IPS DF 4.7 (cell line): ENCODE measurements around the gene EFR3B.

Source experiments
- DNase-seq: peaks from one replicate; pipeline ENCODE4 v3.0.0-alpha.2; 2013; ENCODE audit warnings: low spot score; ENCODE audit errors: extremely low read depth

The EFR3B gene

DNA sequence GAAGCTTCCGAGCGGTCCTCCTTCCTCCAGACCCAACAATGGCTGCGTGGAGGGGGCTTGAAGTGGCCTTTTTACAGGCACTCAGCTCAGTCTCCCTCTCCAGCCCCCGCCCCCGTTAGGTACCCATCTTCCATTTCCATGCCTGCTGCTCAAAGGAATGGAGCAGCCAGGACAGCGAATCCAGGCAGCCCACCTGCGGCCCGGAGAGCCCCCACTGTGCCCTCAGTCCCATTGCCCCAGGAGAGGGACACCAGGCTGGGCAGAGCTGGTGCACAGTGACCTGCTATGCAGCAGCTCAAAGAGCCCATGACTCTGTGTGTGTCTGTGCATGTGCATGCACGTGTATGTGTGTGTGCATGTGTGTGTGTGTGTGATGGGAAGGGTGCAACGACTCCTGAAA is 137.1 kb downstream of the EFR3B start:
- no peak for DNase-seq

- DNase-seq = no peak
Observed at GRCh38 chr2:25184254-25184653, 142.4 kb downstream of the EFR3B start.

DNA sequence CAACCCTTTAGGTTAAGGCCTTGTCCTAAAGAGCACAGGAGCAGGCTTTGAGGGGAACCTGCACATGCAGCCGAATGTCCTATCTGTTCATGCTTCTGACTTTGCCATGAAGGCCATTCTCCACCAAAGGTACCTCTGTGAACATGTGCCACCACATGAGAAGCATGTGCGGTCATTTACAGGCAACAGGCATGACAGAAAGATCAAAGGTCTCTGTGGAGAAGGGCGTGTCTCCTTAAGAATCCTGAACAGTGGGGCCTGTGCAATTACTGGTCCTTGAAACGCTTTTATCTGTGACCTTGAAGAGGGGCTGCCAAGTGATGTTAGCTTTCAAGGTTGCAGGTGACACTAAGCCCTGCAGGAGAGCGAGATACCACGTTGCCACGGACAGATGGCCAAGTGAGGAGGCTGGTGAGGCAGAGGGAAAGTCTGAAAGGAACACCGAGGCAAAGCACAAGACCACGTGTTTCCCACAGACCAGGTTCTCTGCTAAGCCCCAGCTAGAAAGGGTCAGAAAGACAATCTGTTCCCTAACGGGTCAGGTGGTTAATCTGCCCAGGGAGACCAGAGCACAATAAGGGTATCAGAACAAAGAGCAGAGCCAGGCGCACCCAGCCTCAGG is 146.0 kb downstream of the EFR3B start:
- DNase-seq = no peak

- DNase-seq = no peak
Observed at GRCh38 chr2:25188405-25188804, 146.5 kb downstream of the EFR3B start.

GRCh38 chr2:25190536-25190935 is 148.7 kb downstream of the EFR3B start:
- DNase-seq = no peak

GRCh38 chr2:25194576-25195122 is 152.8 kb downstream of the EFR3B start:
- no peak for DNase-seq

DNA sequence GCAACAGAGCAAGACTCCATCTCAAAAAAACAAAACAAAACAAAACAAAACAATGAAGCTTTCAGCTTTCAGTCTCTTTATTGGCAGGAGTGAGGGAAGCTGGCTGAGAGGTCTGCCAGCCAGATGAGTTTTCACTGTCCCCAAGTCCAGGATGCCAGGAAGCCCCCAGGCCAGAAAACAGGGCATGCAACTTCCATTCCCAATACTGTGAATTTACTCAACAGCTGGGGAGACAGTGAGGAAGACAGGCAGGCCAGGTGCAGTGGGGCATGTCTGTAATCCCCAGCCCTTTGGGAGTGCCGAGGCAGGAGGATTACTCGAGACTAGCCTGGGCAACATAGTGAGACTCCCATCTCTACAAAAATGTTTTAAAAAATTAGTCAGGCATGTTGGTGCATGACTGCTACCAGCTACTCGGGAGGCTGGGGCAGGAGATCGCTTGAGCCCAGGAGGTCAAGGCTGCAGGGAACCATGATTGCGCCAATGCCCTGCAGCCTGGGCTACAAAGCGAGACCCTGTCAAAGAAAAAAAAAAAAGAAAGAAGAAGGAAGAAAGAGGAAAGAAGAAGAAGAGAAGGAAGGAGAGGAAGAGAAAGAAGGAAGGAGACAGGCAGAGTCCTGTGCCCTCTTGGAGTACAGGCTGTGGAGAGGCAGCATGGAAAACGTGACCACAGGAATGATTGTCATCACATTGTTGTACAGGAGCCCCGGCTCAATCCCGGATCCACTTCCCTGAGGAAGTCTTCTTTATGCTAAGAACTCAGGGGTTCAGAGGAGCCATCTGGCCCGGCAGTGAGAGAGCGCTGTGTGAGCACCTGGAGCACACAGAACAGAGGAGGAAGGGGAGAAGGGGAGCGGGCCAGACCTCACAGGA is 155.7 kb downstream of the EFR3B start:
- DNase-seq = no peak

GRCh38 chr2:25198209-25198525 is 156.3 kb downstream of the EFR3B start:
- no peak for DNase-seq

DNA sequence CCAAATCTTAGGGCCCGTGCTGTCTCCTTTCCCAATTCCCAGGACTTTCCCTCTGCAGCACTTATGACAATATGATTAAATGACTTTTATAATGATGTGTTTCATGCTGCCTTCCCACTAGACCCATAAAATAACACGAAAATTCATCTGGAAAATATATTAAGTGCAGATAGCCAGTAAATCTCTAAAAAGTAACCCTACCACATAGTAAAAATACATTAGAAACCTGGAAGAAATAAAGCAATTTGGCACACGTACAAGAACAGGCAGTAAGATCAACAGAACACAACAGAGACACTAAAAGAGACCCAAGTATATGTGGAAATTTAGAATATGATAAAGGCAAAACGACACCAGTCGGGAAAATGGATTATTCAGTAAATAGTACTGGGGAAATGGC is 156.7 kb downstream of the EFR3B start:
- DNase-seq = no peak

DNA sequence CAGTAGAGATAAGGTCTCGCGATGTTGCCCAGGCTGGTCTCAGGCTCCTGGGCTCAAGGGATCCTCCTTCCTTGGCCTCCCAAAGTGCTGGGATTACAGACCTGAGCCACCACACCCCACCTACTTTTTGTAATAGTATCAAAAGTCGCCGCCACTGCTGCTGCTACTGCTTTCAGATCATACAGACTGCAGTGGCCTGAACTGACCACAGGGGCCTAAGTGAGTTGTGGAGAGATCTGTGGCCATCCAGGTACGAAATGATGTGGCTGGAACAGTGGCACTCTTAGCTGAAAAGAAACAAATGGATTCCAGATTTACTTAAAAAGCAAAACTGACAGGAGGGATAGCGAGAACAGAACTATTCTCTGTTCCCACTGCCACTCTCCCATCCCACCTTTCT is 159.4 kb downstream of the EFR3B start:
- DNase-seq = no peak

DNA sequence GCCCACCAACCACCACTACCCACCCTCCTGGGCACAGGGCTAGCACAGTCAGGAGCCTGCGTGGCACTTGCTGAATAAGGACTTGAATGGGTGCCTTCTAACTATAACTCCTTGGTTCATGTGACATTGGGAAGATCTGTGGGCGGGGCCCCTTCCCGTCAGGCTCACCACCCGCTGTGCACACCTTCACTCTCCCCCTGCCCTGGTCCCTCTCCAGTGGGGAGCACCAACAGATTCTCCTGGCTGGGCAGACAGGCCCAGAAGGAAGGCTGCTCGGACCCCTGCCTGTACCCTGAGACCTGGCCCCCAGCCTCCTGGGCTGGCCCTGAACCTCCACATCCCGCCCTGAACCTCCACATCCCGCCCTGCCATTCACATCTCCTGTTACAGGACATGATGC is 159.9 kb downstream of the EFR3B start:
- no peak for DNase-seq

GRCh38 chr2:25202275-25202674 is 160.4 kb downstream of the EFR3B start:
- DNase-seq = no peak

GRCh38 chr2:25204190-25204838 is 162.4 kb downstream of the EFR3B start:
- DNase-seq = no peak

DNA sequence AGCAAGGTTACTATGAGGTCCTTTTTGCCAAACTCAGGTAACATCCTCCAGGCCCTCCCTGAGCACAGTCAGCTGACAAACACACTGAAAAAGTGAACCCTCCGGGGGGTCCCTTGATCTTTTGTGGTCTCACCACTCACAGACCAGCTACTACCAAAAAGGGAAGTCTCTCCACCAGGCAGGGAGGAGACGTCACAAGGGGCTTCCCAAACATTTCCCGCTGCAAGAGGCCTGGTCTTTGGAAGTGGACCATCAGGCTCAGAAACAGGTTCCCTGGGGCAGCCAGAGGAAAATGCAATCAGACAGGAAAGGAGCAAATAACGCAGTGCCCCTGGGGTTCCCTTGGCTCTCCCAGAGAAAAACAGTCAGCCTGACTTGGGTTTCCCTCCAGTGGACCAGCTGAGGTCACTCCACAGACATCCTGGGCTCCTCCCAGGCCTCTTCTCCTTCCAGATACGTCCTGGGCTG is 165.2 kb downstream of the EFR3B start:
- DNase-seq = no peak
